A673 (cell line): ENCODE measurements around the gene HADHA. TPM values are rescaled to one million over a fixed set of nuclear protein-coding genes. Genes with fewer than 3 reads are reported as not detected.

Experiments used
- BruUV-seq: library from RNA; stranded (reverse); fragments of 400-500 nt; replicated peaks from 2 replicates; lab custom pipeline; 2021; lab: Mats Ljungman, UMichigan
- CTCF ChIA-PET: fragments of 300-600 bp; sonication (Branson Sonifier 250); formaldehyde crosslinking; loops from one replicate; lab custom pipeline; 2022; ENCODE audit warnings: antibody characterized with exemption; lab: Charles Lee
- POLR2A ChIA-PET: fragments of 300-600 bp; sonication (Branson Sonifier 250); formaldehyde crosslinking; loops from one replicate; lab custom pipeline; 2022; ENCODE audit warnings: antibody characterized with exemption; ENCODE audit not compliant: low non-redundant PET; lab: Charles Lee
- DNase-seq: peaks from one replicate; pipeline ENCODE4 v3.0.0-alpha.2; 2015; ENCODE audit warnings: low spot score
- H3K27ac ChIP-seq: fragments of 200-600 bp; sonication (generic); 2 replicates; pipeline ENCODE4 v1.5.1; 2016; ENCODE audit warnings: mixed run types, low read depth, mild to moderate bottlenecking, mixed read lengths, antibody characterized with exemption, low read length; ENCODE audit not compliant: poor library complexity, severe bottlenecking
- H3K27me3 ChIP-seq: fragments of 200-600 bp; sonication (generic); replicated peaks from 2 replicates; pipeline ENCODE4 v1.6.1; 2017; ENCODE audit warnings: mixed run types, low read depth, mild to moderate bottlenecking, mixed read lengths, antibody characterized with exemption, low read length; ENCODE audit not compliant: insufficient read depth, poor library complexity
- H3K36me3 ChIP-seq: fragments of 200-600 bp; sonication (generic); 2 replicates; pipeline ENCODE4 v1.6.1; 2016; ENCODE audit warnings: mixed run types, mild to moderate bottlenecking, mixed read lengths, antibody characterized with exemption, low read length; ENCODE audit not compliant: insufficient read depth, poor library complexity, severe bottlenecking
- H3K4me1 ChIP-seq: fragments of 200-600 bp; sonication (generic); 2 replicates; pipeline ENCODE4 v1.6.1; 2017; ENCODE audit warnings: mixed run types, mild to moderate bottlenecking, mixed read lengths, antibody characterized with exemption, low read length; ENCODE audit not compliant: insufficient read depth, poor library complexity, severe bottlenecking
- H3K4me3 ChIP-seq: fragments of 200-600 bp; sonication (generic); 2 replicates; pipeline ENCODE4 v1.5.1; 2016; ENCODE audit warnings: low read depth, mixed run types, mild to moderate bottlenecking, mixed read lengths, low read length; ENCODE audit not compliant: poor library complexity, severe bottlenecking
- H3K9me3 ChIP-seq: fragments of 200-600 bp; sonication (generic); 2 replicates; pipeline ENCODE4 v1.6.1; 2016; ENCODE audit warnings: mixed run types, low read depth, mild to moderate bottlenecking, mixed read lengths, antibody characterized with exemption, low read length; ENCODE audit not compliant: poor library complexity, severe bottlenecking
- CTCF ChIP-seq: fragments of 300-800, 200-600 bp; sonication (generic); conservative IDR thresholded peaks from 2 replicates; pipeline ENCODE4 v1.5.1; 2017; ENCODE audit warnings: low read depth, mild to moderate bottlenecking, antibody characterized with exemption, low read length, moderate library complexity, mixed read lengths
- EZH2 ChIP-seq: fragments of 200-600 bp; sonication (generic); IDR thresholded peaks from 2 replicates; pipeline ENCODE4 v1.6.1; 2017; ENCODE audit warnings: borderline replicate concordance, low read depth, mild to moderate bottlenecking, mixed read lengths, antibody characterized with exemption, low read length; ENCODE audit not compliant: poor library complexity, severe bottlenecking
- intact Hi-C: fragments of 100-400 bp; cut with micrococcal nuclease; formaldehyde crosslinking; loops from one replicate; pipeline ENCODE4 v1.10.0; 2022; ENCODE audit not compliant: unreplicated experiment
- total RNA-seq: library from RNA; stranded (reverse); gene quantifications from 2 replicates; pipeline ENCODE4 v1.2.3, GENCODE V29; 2021

HADHA gene
- total RNA-seq, 1 experiment from 2014 or later = 136 TPM

GRCh38 chr2:26187537-26188104 is 56.8 kb downstream of the HADHA start:
- BruUV-seq = no TSS peak

GRCh38 chr2:26187114-26187513 is 57.3 kb downstream of the HADHA start:
- H3K27me3 ChIP-seq = no peaks in the 10 kb centered on the region
- ChIA-PET CTCF (no interaction called here), POLR2A (no interaction called here)
- no peaks in the 10 kb centered on the region for H3K4me1 ChIP-seq
- DNase-seq = no peak
- H3K36me3 ChIP-seq = peaks cover 13% of the 10 kb centered on the region
- H3K4me3 ChIP-seq = no peak overlapping the region
- no peak overlapping the region for H3K27ac ChIP-seq
- no peak for TF ChIP-seq CTCF
- no peak for TF ChIP-seq EZH2
- no peaks in the 10 kb centered on the region for H3K9me3 ChIP-seq
- intact Hi-C loops = no loop called here
- BruUV-seq = no TSS peak

More at GRCh38 chr2:26187537-26188104, 56.8 kb downstream of the HADHA start:
- ChIA-PET POLR2A (no interaction called here), CTCF (no interaction called here)
- no peak overlapping the region for H3K4me3 ChIP-seq
- DNase-seq = no peak
- TF ChIP-seq EZH2 (no peak), CTCF (no peak)
- H3K27ac ChIP-seq = no peak overlapping the region
- intact Hi-C loops = no loop called here
- H3K4me1 ChIP-seq = no peaks in the 10 kb centered on the region
- no peaks in the 10 kb centered on the region for H3K27me3 ChIP-seq
- peaks cover 14% of the 10 kb centered on the region for H3K36me3 ChIP-seq
- no peaks in the 10 kb centered on the region for H3K9me3 ChIP-seq

- no peak for DNase-seq
- CTCF ChIA-PET = no interaction called here
These were observed 58.3 kb downstream of the HADHA start for GRCh38 chr2:26185954-26186770.

More at GRCh38 chr2:26185954-26186770, 58.3 kb downstream of the HADHA start:
- no peak overlapping the region for H3K4me3 ChIP-seq
- H3K4me1 ChIP-seq = no peaks in the 10 kb centered on the region
- no peaks in the 10 kb centered on the region for H3K27me3 ChIP-seq
- H3K27ac ChIP-seq = no peak overlapping the region
- POLR2A ChIA-PET = no interaction called here
- no TSS peak for BruUV-seq
- no peaks in the 10 kb centered on the region for H3K9me3 ChIP-seq
- no peak for TF ChIP-seq CTCF
- no peak for TF ChIP-seq EZH2
- H3K36me3 ChIP-seq = peaks cover 5% of the 10 kb centered on the region
- intact Hi-C loops = no loop called here
